ENCODE data around the gene TNRC18.

DNA sequence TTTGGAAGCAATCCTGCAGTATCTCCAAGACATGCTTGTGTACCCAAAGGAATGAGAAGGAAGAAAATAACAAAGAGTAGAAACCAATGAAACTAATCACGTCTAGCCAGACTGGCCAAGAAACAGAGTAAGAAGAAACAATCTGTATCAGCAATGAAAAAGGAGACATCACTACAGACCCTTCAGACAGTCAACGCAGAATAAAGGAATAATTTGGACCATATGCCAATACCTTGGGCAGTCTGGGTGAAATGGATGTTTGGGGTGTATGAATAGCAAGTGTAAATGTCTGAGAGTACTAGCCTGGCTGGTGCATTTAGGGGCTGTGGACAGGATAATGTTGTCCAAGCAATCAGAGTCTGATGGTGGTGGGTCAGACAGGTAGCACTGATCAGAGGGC lies 79.8 kb downstream of the TNRC18 start:
- TF ChIP-seq TCF12 (IDR thresholded peaks at IDR 0.05; ENCODE audit: low read depth, low read length): no peak
- TF ChIP-seq, protein P1, sequence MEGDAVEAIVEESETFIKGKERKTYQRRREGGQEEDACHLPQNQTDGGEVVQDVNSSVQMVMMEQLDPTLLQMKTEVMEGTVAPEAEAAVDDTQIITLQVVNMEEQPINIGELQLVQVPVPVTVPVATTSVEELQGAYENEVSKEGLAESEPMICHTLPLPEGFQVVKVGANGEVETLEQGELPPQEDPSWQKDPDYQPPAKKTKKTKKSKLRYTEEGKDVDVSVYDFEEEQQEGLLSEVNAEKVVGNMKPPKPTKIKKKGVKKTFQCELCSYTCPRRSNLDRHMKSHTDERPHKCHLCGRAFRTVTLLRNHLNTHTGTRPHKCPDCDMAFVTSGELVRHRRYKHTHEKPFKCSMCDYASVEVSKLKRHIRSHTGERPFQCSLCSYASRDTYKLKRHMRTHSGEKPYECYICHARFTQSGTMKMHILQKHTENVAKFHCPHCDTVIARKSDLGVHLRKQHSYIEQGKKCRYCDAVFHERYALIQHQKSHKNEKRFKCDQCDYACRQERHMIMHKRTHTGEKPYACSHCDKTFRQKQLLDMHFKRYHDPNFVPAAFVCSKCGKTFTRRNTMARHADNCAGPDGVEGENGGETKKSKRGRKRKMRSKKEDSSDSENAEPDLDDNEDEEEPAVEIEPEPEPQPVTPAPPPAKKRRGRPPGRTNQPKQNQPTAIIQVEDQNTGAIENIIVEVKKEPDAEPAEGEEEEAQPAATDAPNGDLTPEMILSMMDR (IDR thresholded peaks at IDR 0.05; ENCODE audit: control extremely low read depth in 1 of 3, insufficient read depth in 1 of 3, low read depth in 1 of 3, low read length in 3 of 3): no peak
- TF ChIP-seq, protein P2, sequence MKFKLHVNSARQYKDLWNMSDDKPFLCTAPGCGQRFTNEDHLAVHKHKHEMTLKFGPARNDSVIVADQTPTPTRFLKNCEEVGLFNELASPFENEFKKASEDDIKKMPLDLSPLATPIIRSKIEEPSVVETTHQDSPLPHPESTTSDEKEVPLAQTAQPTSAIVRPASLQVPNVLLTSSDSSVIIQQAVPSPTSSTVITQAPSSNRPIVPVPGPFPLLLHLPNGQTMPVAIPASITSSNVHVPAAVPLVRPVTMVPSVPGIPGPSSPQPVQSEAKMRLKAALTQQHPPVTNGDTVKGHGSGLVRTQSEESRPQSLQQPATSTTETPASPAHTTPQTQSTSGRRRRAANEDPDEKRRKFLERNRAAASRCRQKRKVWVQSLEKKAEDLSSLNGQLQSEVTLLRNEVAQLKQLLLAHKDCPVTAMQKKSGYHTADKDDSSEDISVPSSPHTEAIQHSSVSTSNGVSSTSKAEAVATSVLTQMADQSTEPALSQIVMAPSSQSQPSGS (IDR thresholded peaks at IDR 0.05; ENCODE audit: low read length): no peak
- TF ChIP-seq, protein P3, sequence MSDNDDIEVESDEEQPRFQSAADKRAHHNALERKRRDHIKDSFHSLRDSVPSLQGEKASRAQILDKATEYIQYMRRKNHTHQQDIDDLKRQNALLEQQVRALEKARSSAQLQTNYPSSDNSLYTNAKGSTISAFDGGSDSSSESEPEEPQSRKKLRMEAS (IDR thresholded peaks at IDR 0.05): no peak
- TF ChIP-seq POLR2A (IDR thresholded peaks at IDR 0.05; ENCODE audit: control extremely low read depth in 1 of 2, low read depth in 2 of 2, low read length in 2 of 2): no peak
- TF ChIP-seq SIN3A (conservative IDR thresholded peaks at IDR 0.05 in 1 of 2, IDR thresholded peaks at IDR 0.05 in 1 of 2; ENCODE audit: low read depth in 1 of 2, low read length in 2 of 2): no peak
- TF ChIP-seq EP300 (IDR thresholded peaks at IDR 0.05; ENCODE audit: borderline replicate concordance in 1 of 2, low read depth in 2 of 2, low read length in 2 of 2): no peak
- TF ChIP-seq NANOG (IDR thresholded peaks at IDR 0.05; ENCODE audit: insufficient read depth, low read depth, low read length, poor library complexity, severe bottlenecking): no peak
- no peak for TF ChIP-seq EZH2 (IDR thresholded peaks at IDR 0.05; ENCODE audit: low read depth, low read length, severe bottlenecking)
- no peak for TF ChIP-seq GABPA (IDR thresholded peaks at IDR 0.05; ENCODE audit: borderline replicate concordance, insufficient read depth, low read length)
- TF ChIP-seq SAP30 (IDR thresholded peaks at IDR 0.05; ENCODE audit: insufficient read depth, insufficient replicate concordance, low read length): no peak
- TF ChIP-seq TAF1 (IDR thresholded peaks at IDR 0.05; ENCODE audit: low read depth, low read length): no peak
